GM12878 (cell line): Measurements from ENCODE around the gene PYGB.

Source experiments
- ESRRA ChIP-seq: IDR thresholded peaks from 2 replicates; pipeline ENCODE4 v1.6.1; 2012; ENCODE audit warnings: mild to moderate bottlenecking, low read length, improper control_type of control experiment
- ETV6 ChIP-seq, 2 experiments: fragments of 450-650 bp in 1 of 2; IDR thresholded peaks in 1 of 2; conservative IDR thresholded peaks in 1 of 2; 2 replicates each; pipeline ENCODE4 v1.6.1; 2014; ENCODE audit warnings: antibody characterized with exemption in 1 of 2, borderline replicate concordance in 1 of 2, low read depth in 1 of 2, mild to moderate bottlenecking in 1 of 2, moderate library complexity in 1 of 2
- MAX ChIP-seq: IDR thresholded peaks from 2 replicates; pipeline ENCODE4 v1.6.1; 2012; ENCODE audit warnings: low read depth, low read length, improper control_type of control experiment
- NFXL1 ChIP-seq: fragments of 450-650 bp; IDR thresholded peaks from 2 replicates; pipeline ENCODE4 v1.6.1; 2017; ENCODE audit warnings: antibody characterized with exemption, mild to moderate bottlenecking, borderline replicate concordance
- ZNF24 ChIP-seq: fragments of 450-650 bp; IDR thresholded peaks from 2 replicates; pipeline ENCODE4 v1.6.1; 2017; ENCODE audit warnings: antibody characterized with exemption, mild to moderate bottlenecking
- TF ChIP-seq, protein P1 (sequence below), 3 experiments: IDR thresholded peaks in 2 of 3; conservative IDR thresholded peaks in 1 of 3; 2 replicates each; pipeline ENCODE4 v1.5.1; 2011; ENCODE audit warnings: low read depth in 3 of 3, low read length in 3 of 3, mild to moderate bottlenecking in 3 of 3, control low read depth in 2 of 3, moderate library complexity in 2 of 3, inconsistent platforms in 1 of 3, mixed read lengths in 1 of 3; ENCODE audit not compliant: control insufficient read depth in 2 of 3, insufficient read depth in 1 of 3; ENCODE audit errors: extremely low read depth in 1 of 3

GRCh38 chr20:25318471-25319240 is 70.8 kb downstream of the PYGB start:
- TF ChIP-seq, protein P1, sequence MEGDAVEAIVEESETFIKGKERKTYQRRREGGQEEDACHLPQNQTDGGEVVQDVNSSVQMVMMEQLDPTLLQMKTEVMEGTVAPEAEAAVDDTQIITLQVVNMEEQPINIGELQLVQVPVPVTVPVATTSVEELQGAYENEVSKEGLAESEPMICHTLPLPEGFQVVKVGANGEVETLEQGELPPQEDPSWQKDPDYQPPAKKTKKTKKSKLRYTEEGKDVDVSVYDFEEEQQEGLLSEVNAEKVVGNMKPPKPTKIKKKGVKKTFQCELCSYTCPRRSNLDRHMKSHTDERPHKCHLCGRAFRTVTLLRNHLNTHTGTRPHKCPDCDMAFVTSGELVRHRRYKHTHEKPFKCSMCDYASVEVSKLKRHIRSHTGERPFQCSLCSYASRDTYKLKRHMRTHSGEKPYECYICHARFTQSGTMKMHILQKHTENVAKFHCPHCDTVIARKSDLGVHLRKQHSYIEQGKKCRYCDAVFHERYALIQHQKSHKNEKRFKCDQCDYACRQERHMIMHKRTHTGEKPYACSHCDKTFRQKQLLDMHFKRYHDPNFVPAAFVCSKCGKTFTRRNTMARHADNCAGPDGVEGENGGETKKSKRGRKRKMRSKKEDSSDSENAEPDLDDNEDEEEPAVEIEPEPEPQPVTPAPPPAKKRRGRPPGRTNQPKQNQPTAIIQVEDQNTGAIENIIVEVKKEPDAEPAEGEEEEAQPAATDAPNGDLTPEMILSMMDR (IDR thresholded peaks at IDR 0.05 in 2 of 3, conservative IDR thresholded peaks at IDR 0.05 in 1 of 3; ENCODE audit: control insufficient read depth in 2 of 3, extremely low read depth in 1 of 3, insufficient read depth in 1 of 3, low read depth in 3 of 3, low read length in 3 of 3): no peak
- TF ChIP-seq MAX: peak; percentile 86; the same call in 1 of the 2 replicates
- no peak for TF ChIP-seq ESRRA
- no peak for TF ChIP-seq NFXL1
- TF ChIP-seq ZNF24: peak; percentile 69; the same call in 1 of the 2 replicates
- TF ChIP-seq ETV6 (conservative IDR thresholded peaks at IDR 0.05 in 1 of 2, IDR thresholded peaks at IDR 0.05 in 1 of 2; ENCODE audit: borderline replicate concordance in 1 of 2, low read depth in 1 of 2): 0 out of 4 replicates have a peak, but pooled peaks of 1 of the 2 experiments have one; percentile 9
